IPS DF 6.9 (cell line): ENCODE results near the gene SLC16A11.
A peak's percentile ranks its signal among the peaks of the same experiment; 100 is the strongest.
"Not testable (repeated sequence)": the region's sequence is repeated elsewhere in the genome, so short reads cannot be mapped to it uniquely, and the experiment has no call there.

Source experiments
- DNase-seq: peaks from one replicate; pipeline ENCODE4 v3.0.0-alpha.2; 2013; ENCODE audit warnings: low read depth, low spot score
- H3K27ac ChIP-seq: one replicate; pipeline ENCODE4 v1.5.1; 2013; ENCODE audit warnings: low read length, control low read depth
- H3K27me3 ChIP-seq: 2 replicates; pipeline ENCODE4 v1.6.1; 2013; ENCODE audit warnings: mild to moderate bottlenecking, low read length; ENCODE audit not compliant: control insufficient read depth, insufficient read depth
- H3K36me3 ChIP-seq: 2 replicates; pipeline ENCODE4 v1.6.1; 2013; ENCODE audit warnings: low read length; ENCODE audit not compliant: control insufficient read depth, insufficient read depth
- H3K4me1 ChIP-seq: 2 replicates; pipeline ENCODE4 v1.6.1; 2013; ENCODE audit warnings: low read length; ENCODE audit not compliant: control insufficient read depth, insufficient read depth
- H3K4me3 ChIP-seq: 2 replicates; pipeline ENCODE4 v1.5.1; 2013; ENCODE audit warnings: mild to moderate bottlenecking, low read length
- H3K9me3 ChIP-seq: 2 replicates; pipeline ENCODE4 v1.6.1; 2013; ENCODE audit warnings: low read length, inconsistent platforms; ENCODE audit not compliant: control insufficient read depth, insufficient read depth
- WGBS: extraction: QIAGEN DNeasy Blood & Tissue Kit; methylation state at CpG from one replicate; pipeline ENCODE4 v1.1.7; 2013; ENCODE audit warnings: mixed read lengths, missing lambda C conversion rate; ENCODE audit not compliant: insufficient read length, insufficient coverage; 5-methylcytosine and 5-hydroxymethylcytosine counted together

SLC16A11 gene, protein sequence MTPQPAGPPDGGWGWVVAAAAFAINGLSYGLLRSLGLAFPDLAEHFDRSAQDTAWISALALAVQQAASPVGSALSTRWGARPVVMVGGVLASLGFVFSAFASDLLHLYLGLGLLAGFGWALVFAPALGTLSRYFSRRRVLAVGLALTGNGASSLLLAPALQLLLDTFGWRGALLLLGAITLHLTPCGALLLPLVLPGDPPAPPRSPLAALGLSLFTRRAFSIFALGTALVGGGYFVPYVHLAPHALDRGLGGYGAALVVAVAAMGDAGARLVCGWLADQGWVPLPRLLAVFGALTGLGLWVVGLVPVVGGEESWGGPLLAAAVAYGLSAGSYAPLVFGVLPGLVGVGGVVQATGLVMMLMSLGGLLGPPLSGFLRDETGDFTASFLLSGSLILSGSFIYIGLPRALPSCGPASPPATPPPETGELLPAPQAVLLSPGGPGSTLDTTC

DNA sequence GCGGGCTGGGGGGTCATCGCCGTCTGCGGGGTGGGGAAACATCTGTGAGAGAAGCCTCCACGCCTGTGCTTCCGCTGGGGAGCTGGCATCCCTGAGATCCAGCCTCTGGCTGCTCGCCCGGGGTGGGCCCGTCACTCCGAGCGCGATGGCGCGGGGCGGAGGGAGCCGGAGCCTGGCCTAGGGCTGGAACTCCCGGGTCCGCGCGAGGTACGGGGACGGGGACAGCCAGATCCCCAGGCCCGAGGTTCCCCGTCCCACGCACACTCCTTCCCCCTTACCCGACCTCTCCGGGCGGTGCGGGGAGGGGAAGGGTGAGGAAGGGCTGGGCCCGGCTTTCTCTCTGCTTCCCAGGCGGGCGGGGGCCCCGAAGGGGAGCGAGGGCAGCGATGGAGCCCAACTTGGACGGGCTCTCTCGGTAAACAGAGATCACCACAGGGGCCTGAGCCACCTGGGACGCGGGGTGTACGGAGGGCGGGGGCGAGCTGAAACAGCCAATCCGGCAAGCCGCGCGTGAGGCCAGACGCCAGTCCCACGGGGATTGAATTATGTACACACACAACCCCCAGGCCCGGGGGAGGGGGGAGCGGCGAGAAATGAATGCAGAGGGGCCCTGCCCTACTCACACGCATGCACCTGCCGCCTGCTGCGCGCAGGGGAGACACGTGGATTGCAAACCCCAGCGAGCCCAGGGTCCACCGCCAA is at the start of gene SLC16A11:
TSS of gene SLC16A11 (minus strand) at position 596 of the 702 bp plus-strand sequence. CDS start at position 17, 579 bp downstream.
- WGBS, result no CpG with 5 or more reads among the region's 58 CpGs
- Histone ChIP-seq H3K36me3 (no peaks in the 10 kb centered on the region), H3K9me3 (no peaks in the 10 kb centered on the region), H3K27ac (no peak within 1 kb of the TSS), H3K4me3 (peak within 1 kb of the TSS; percentile 38; the same call in 1 of the 2 replicates), H3K27me3 (peaks cover 11% of the 10 kb centered on the region; the same call in 1 of the 2 replicates), H3K4me1 (peaks cover 7% of the 10 kb centered on the region)
- DNase-seq, result no peak

DNA sequence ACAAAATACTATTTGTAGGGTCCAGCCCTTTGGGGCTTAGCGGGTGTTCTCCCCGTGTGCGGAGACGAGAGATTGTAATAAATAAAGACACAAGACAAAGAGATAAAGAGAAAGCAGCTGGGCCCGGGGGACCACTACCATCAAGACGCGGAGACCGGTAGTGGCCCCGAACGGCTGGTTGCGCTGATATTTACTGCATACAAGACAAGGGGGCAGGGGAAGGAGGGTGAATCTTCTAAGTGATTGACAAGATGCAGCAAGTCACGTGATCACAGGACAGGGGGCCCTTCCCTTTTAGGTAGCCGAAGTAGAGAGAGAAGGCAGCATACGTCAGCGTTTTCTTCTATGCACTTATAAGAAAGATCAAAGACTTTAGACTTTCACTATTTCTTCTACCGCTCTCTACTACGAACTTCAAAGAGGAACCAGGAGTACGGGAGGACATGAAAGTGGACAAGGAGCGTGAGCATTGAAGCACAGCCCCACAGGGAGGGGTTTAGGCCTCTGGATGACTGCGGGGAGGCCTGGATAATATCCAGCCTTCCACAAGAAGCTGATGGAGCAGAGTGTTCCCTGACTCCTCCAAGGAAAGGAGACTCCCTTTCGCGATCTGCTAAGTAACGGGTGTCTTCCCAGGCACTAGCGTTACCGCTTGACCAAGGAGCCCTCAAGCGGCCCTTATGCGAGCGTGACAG is 47.6 kb upstream of the SLC16A11 start:
- not testable (repeated sequence) for H3K27me3 ChIP-seq, DNase-seq

DNA sequence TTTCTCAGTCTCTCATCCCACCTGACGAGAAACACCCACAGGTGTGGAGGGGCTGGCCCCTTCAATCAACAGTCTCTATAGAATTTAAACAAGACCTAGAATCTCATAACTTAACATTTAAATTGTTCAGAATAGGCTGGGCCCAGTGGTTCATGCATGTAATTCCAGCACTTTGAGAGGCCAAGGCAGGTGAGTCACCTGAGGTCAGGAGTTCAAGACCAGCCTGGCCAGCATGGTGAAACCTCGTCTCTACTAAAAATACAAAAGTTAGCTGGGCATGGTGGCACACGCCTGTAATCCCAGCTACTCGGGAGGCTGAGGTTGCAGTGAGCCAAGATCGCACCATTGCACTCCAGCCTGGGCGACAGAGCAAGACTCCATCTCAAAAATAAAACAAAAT is 45.7 kb upstream of the SLC16A11 start:
- not testable (repeated sequence) for H3K9me3 ChIP-seq, H3K27ac ChIP-seq, H3K36me3 ChIP-seq, H3K27me3 ChIP-seq, H3K4me3 ChIP-seq, H3K4me1 ChIP-seq, DNase-seq
- no CpG with 5 or more reads among the region's 6 CpGs for WGBS

More for the DNA sequence above, 47.6 kb upstream of the SLC16A11 start:
- H3K36me3 ChIP-seq, H3K4me1 ChIP-seq, H3K4me3 ChIP-seq, H3K27ac ChIP-seq, H3K9me3 ChIP-seq: not testable (repeated sequence)
- WGBS, result no CpG with 5 or more reads among the region's 28 CpGs

DNA sequence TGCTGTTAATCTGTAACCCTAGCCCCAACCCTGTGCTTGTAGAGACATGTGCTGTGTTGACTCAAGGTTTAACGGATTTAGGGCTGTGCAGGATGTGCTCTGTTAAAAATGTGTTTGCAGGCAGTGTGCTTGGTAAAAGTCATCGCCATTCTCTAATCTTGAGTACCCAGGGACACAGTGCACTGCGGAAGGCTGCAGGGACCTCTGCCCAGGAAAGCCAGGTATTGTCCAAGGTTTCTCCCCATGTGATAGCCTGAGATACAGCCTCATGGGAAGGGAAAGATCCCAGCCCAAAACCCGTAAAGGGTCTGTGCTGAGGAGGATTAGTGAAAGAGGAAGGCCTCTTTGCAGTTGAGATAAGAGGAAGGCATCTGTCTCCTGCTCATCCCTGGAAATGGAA is 44.5 kb upstream of the SLC16A11 start:
- DNase-seq, H3K4me1 ChIP-seq, H3K27ac ChIP-seq, H3K4me3 ChIP-seq, H3K27me3 ChIP-seq, H3K9me3 ChIP-seq, H3K36me3 ChIP-seq: not testable (repeated sequence)
- WGBS, result no CpG with 5 or more reads among the region's 4 CpGs

DNA sequence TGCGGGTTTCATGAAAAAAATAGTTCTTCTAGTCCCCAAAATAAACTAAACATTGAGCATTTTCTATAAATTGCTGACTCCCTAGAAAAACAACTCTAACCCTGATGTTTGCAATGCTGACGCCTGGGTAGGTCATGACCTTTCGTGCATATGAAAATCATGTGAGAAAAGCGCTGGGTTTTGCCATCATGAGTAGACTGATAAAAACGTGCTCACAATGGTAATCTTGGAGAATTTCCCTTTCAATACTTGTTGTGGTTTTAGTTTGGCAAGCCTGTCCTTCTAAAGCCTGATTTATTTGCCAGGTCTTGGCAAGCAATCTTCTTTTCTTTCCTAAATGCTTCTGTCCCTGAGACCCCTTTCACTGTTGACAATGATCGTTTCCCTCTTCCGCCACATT is 40.2 kb upstream of the SLC16A11 start:
- Histone ChIP-seq H3K36me3 (no peaks in the 10 kb centered on the region), H3K4me3 (no peak overlapping the region), H3K9me3 (no peaks in the 10 kb centered on the region), H3K27me3 (no peaks in the 10 kb centered on the region), H3K4me1 (no peaks in the 10 kb centered on the region), H3K27ac (no peak overlapping the region)
- WGBS, result no CpG with 5 or more reads among the region's 7 CpGs
- DNase-seq, result no peak

DNA sequence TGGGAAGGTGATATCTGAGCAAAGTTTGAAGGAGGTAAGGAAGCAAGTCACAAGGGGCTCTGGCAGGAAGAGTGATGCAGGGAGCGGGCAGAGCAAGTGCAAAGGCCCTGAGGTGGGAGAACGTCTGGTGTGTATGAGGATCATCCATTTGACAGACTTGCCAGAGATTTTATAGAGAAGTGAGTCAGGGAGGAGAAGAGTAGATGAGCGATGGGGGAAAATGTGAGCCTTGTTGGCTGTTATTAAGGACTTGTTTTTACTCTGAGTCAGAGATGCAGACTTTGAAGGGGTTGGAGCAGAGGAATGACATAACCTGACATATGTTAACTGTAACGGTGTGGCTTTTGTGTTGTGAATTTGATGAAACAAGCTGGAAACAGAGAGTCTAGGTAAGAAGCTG is 39.7 kb upstream of the SLC16A11 start:
- H3K27me3 ChIP-seq, result no peaks in the 10 kb centered on the region
- no peaks in the 10 kb centered on the region for H3K9me3 ChIP-seq
- H3K36me3 ChIP-seq, result no peaks in the 10 kb centered on the region
- no peaks in the 10 kb centered on the region for H3K4me1 ChIP-seq
- no peak overlapping the region for H3K27ac ChIP-seq
- H3K4me3 ChIP-seq, result no peak overlapping the region
- no peak for DNase-seq
- no CpG with 5 or more reads among the region's 4 CpGs for WGBS

DNA sequence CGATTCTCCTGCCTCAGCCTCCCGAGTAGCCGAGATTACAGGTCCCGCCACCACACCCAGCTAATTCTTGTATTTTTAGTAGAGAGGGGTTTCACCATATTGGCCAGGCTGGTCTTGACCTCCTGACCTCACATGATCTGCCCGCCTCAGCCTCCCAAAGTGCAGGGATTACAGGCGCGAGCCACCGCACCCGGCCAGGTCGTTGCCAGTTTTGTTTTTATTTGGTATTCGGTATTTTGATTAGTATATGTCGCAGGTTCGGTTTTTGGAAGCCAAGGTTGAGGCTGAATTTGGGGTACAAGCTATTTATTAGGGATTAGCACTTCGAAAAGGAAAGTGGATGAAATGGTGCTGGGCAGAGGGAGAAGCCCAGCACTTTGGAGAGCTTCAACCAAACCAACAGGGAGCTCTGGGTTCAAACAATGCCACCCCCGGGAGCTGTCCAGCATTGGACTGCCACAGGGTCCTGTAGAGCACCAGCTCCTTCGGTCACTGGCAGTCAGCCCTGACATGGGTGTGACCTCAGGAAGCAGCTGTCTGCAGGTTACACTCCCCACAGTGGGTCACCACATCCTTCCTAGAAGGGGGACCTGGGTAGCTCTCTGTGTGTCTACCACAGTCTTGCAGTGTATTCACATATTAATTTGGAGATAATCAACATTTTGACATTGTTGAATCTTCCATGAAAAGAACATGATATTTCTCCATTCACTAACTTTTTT is 37.6 kb upstream of the SLC16A11 start:
- WGBS, result 100% methylated on average over 3 of the region's 16 CpGs
- H3K9me3 ChIP-seq, result no peaks in the 10 kb centered on the region
- no peaks in the 10 kb centered on the region for H3K36me3 ChIP-seq
- no peaks in the 10 kb centered on the region for H3K27me3 ChIP-seq
- H3K27ac ChIP-seq, result no peak overlapping the region
- H3K4me1 ChIP-seq, result no peaks in the 10 kb centered on the region
- no peak overlapping the region for H3K4me3 ChIP-seq
- no peak for DNase-seq

DNA sequence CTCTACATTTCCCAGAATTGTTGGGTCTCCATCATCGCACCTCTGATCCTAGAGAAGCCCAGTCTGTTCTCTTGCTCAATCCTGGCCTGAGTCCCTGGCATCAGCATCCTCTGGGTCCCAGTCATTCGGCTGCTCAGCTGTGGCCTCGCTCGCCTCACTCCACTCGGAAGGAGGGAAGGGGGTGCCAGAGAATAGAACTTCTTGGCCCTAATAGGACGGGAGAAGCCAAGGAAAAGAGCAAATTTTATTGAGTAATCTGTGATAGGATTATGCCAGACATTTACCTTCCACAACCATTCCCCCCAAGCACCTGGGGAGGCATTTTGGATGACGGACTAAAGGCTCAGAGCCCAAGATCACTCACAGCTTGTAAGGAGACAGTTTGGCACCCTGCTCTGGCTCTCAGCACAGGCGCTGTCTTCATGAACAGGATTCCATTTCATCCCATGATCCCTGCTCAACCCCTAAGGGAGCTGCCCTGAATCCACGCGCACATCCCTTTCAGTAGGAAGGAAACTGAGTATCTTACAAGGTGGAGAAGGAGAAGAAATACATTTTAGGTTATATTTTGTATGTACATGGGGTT is 36.7 kb upstream of the SLC16A11 start:
- no CpG with 5 or more reads among the region's 10 CpGs for WGBS
- Histone ChIP-seq H3K27me3 (no peaks in the 10 kb centered on the region), H3K4me3 (no peak overlapping the region), H3K36me3 (no peaks in the 10 kb centered on the region), H3K4me1 (no peaks in the 10 kb centered on the region), H3K27ac (no peak overlapping the region), H3K9me3 (no peaks in the 10 kb centered on the region)
- no peak for DNase-seq

DNA sequence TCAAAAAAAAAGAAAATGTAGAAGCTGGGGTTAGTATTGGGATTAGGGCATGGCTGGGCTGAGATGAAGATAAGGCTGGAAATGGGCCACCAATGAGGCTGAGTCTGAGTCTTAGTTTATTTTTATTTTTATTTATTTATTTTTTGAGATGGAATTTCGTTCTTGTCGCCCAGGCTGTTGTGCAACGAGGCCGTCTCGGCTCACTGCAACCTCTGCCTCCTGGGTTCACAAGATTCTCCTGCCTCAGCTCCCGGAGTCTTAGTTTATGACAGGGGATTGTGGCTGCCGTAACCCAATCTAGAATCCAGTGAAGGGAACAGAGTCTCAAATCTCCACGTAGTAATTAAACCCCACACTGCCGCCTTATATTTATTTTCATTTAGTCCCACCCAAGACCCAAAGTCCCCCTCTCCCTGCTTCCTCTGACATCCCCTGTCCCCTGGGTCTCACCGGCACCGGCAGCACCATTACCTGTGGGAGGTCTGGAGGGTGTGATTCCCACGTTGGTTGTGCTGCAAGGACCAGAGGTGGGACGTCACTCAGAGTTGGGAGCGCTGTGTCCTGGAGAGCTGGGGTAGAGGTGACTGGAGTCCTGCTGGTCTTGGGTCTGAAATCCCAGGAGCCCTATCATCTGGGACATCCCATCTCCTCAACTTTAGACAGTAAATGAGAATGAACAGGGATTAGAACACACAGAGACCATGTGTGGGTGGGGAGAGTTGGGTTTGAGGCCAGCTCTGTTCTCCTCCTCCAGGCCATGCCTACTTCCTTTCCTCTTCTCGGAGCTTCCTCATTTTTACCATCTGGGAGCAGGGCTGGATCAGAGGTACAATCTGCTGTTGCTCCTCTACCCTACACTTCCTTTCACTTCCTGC is 35.9 kb upstream of the SLC16A11 start, which contains the start of gene CLEC10A:
TSS of gene CLEC10A (minus strand) at position 671 of the 875 bp plus-strand sequence. CDS start 1,439 bp downstream, outside the sequence.
- H3K4me3 ChIP-seq, result no peak within 1 kb of the TSS
- no peaks in the 10 kb centered on the region for H3K27me3 ChIP-seq
- H3K36me3 ChIP-seq, result no peaks in the 10 kb centered on the region
- WGBS, result no CpG with 5 or more reads among the region's 15 CpGs
- DNase-seq, result no peak
- H3K4me1 ChIP-seq, result no peaks in the 10 kb centered on the region
- H3K27ac ChIP-seq, result no peak within 1 kb of the TSS
- no peaks in the 10 kb centered on the region for H3K9me3 ChIP-seq
